AG20443 (cell line): Measurements from ENCODE around the gene SMAD4.

Experiments used
- DNase-seq: peaks from one replicate; pipeline ENCODE4 v3.0.0; 2012; ENCODE audit warnings: low spot score, mixed read lengths

The SMAD4 gene

DNA sequence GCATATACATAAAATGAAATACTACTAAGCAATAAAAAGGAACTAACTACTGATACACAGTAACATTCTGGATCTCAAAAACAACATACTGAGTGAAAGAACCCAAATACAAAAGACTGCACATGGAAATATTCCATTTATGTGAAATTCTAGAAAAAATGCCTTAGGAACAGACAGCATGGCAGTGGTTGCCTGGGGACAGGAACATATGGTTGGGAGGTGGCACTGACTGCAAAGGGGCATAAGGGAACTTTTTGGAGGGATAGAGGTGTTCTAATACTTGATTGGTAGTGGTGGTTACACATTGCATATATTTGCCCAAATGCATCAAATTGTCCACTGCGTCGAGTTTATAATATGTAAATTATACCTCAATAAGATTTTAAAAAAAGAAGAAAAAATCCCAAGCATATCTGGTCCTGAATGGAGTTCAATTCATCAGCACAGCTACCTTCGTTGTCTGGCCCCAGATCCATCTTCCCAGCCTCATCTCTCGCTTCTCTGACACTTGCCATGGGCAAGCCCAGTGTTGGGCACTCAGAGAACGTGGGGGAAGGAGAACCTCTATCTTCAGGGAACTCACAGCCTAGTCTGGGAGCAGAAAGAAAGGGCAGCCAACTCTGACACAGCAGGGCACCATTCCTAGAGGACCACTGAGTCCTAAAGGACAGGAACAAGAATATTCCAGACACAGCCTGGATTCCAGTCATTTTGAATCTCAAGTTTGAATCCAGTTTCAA lies 8.6 kb upstream of the SMAD4 start:
- no peak for DNase-seq

DNA sequence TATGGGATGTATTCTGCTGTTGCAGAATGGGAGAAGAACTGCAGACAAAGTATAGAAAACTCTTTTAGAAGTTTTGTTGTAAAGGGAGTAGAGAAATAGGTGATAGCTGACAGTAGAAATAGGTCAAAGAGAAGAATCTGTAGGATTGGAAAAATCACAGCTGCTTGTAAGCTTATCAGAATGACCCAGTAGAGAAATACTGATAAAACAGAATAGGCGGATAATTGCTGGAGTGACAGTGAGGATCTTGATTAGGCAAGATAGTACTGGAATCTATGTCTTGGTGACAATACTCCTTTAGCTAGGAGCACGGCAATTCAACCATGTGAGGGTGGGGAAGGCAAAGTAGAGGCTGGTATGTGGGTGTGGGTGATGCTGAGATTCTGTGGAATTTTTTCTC lies 4.5 kb upstream of the SMAD4 start:
- no peak for DNase-seq

- no peak for DNase-seq
Measured at GRCh38 chr18:51028201-51028805, 1.7 kb upstream of the SMAD4 start.

- DNase-seq = no peak
Measured at GRCh38 chr18:51029378-51029693, 677 bp upstream of the SMAD4 start.

DNA sequence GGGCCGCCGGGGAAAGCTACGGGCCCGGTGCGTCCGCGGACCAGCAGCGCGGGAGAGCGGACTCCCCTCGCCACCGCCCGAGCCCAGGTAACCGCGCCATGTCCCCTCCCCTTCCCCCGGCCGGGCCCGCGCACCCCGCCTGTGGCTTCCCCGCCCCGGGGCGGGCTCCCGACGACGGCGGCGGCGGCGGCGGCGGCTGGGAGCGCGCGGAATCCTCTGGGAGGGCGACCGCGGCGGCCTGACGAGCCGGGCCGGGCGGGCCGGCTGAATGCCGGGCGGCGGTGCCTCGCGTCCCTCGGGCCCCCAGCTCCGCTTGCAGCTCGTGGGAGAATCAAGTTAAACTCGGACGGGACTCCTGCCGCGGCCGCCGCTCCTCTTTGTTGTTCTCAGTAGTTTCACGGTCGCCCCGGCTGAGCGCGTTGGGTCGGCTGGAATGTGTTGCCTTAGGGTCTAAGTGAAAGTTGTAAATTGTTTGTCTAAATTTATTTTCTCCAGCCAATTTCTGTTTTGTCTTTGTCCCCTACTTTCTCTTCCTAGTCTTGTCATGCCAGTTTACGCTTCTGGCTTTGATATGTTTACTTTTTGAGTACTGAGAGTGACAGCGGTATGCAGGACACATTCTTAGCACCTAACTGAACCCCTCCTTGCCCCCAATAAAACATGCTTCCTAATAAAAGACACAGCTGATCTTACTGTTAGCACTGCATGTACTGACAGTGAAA lies 685 bp downstream of the SMAD4 start:
- DNase-seq = peak; percentile 89

DNA sequence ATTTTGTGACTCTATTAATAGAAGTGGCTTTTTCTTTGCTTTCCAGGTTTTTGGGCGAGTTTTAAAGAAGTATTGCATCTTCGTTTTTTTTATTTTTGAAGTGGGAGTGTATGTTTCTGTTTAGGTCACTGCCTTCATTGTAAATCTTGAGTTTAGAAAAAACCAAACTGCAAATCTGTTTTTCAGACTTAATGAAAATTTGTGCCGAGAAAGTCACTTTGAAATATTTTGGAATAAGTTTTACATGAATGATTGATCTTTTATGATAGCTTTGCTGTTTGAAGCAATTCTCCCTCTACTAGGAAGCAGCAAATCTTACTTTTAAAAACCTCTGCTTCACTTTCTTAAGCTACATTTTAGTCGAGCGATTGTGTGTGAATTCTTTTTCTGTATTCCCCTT lies 2.2 kb downstream of the SMAD4 start:
- DNase-seq = no peak

DNA sequence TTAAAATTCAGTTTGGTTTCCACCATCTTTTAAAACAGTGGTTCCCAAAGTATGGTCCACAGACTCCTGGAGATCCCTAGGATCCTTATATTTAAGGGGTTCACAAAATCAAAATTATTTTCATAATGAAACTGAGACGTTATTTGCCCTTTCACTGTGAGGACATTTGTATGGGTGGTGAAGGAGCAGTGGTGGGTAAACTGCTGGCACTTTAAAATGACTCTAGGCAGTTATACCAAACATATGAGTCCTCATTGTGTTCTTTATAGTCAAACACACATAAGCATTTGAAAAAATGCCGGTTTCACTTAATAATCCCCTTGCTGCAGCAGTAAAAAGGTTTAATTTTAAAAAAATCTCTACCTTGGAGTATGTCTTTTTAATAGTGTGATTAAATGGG lies 7.2 kb downstream of the SMAD4 start:
- no peak for DNase-seq

GRCh38 chr18:51038110-51038509 lies 8.1 kb downstream of the SMAD4 start:
- no peak for DNase-seq

DNA sequence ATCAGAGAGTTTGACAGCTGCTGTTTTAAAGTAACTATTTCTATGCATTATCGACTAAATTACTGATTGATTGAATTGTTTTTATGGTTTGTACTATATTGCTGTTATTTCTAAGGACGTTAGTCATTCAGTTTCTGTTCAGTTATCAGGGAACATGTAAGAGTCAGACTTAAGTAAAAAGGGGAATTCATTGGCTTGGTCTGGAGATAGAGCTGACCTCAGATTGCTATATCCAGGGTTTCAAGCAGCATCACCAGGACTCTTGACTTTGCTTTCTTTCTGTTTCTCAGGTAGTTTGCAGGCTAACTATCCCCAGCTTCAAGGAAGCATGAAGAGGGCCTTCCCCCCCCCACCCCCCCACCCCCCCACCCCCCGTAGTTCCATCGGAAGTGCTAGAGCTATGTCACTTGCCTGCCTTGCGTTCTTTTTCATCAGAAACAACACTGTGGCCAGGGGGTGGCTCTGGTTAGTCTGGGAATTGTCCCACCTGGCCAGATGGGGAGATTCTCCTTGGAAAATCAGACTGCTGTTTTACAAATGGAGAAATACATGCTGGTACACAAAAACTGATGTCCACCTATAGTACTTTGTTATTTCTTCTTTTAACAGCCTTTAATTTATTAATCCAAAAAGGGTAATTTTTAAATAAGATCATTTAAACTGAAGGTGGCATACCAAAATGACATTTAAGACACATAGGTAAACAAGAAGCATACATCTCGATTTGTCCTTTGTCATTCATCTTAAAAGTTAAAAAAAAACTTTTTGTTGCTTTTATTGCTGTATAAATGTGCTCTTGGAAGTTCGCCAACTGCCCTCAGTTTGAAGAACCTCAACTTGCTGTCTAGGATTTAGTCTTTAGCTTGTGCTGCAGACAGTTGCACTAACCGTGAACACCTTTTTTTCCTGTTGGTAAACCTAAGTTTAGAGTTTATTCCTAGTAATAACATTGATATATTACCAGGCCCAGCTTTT lies 9.4 kb downstream of the SMAD4 start:
- DNase-seq = no peak

GRCh38 chr18:51041677-51042352 lies 11.8 kb downstream of the SMAD4 start:
- no peak for DNase-seq

GRCh38 chr18:51044928-51045585 lies 15.0 kb downstream of the SMAD4 start:
- DNase-seq = no peak

GRCh38 chr18:51048190-51048589 lies 18.2 kb downstream of the SMAD4 start:
- DNase-seq = no peak

DNA sequence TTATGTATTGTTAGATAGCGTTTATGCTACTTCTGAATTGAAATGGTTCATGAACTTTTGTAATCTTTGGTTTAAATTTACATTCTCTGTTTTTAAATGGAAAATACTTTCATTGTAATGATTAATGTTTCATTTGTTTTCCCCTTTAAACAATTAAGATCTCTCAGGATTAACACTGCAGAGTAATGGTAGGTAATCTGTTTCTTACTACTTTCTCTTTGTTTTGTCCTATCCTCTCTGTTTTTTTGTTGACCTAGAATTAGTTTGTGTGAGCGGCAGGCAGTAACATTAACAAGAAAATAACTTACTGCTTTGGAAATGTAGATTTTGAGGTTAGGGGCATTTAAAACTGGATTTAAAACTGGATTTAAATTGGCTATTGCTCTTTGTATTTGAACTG lies 19.1 kb downstream of the SMAD4 start:
- no peak for DNase-seq

DNA sequence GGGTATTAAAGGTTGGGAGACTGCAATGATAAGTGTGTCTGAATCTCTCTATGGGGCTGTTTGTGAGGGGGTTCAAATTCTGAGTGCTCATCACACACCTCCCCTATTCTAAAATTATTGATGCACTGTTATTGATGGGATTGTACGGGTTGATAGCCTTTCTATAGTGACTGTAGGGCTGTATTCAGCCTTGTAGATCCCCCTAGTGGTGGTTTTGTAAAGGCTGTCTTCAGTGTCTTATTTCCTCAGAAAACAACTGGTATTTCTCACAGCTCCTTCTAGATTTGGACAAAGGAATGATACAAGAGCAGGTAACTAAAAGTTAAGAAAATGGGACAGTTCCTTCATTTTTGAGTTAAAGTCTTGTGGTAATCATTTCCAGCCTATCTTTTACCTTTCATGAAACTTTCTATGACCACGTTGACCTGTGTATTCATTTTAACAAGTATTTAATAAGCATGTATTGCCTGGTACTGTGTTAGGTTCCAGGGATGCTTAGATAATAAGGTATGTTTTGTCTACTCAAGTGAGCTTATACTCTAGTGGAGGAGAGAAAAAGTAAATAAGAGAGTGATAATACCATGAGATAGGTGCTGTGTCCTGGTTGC lies 21.2 kb downstream of the SMAD4 start:
- peak; percentile 42 for DNase-seq

GRCh38 chr18:51053814-51054213 lies 23.8 kb downstream of the SMAD4 start:
- no peak for DNase-seq

DNA sequence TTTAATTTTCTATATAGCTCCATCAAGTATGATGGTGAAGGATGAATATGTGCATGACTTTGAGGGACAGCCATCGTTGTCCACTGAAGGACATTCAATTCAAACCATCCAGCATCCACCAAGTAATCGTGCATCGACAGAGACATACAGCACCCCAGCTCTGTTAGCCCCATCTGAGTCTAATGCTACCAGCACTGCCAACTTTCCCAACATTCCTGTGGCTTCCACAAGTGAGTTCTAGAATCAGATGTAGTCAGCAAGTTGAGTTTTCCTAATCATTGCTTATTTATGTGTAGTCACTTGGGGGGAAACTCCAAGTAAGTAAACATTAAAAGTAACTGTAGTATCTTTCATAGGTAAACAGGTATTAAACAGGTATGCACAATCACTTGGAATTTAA lies 24.8 kb downstream of the SMAD4 start:
- DNase-seq = peak; percentile 39

DNA sequence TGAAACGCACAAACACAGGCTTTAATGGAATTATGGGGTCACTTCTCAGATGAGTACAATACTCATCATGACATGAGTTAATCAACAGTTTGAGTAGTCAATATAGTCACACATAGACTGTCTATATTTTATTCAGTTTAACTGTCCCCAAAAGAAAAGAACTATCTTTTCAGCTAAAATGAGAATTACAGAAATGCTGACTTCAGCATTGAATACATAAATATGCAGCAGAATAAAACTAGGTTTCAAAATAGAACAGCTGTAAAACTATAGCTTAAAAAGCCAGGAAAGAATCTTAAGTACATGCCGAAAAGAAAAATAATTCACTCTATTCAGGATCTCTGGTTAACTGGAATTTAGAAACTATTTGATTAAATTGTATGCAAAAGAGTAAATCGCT lies 30.0 kb downstream of the SMAD4 start:
- no peak for DNase-seq

GRCh38 chr18:51064256-51064655 lies 34.2 kb downstream of the SMAD4 start:
- DNase-seq = no peak

- peak; percentile 14 for DNase-seq
Measured at GRCh38 chr18:51066273-51066672, 36.3 kb downstream of the SMAD4 start.

DNA sequence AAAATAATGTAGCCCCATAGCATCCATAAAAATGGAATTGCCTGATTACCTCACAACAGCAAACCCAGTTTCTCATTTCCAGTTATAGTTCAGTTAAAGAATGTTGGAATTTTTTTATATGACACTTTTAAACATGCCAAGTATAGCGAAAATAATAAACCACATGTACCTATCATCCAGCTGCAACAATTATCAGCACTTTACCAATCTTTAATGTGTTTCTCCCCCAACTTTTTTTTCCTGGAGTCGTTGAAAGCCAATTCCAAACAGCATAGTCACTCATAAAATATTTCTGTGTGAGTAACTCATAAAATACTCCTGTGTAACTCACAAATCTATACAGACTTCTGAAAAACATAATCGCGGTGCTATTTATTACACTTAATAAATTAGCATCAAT lies 38.1 kb downstream of the SMAD4 start:
- peak; percentile 25 for DNase-seq

GRCh38 chr18:51069885-51070284 lies 39.9 kb downstream of the SMAD4 start:
- no peak for DNase-seq
